Ovary (tissue), 9 donors: Measurements from ENCODE around the gene FOXP1. TPM values are rescaled to one million over a fixed set of nuclear protein-coding genes. Genes with fewer than 3 reads are reported as not detected.

Source experiments
- DNase-seq, 5 donors: peaks; one replicate each; pipeline ENCODE4 v3.0.0-alpha.2; 2019 to 2020
- H3K27ac ChIP-seq, 2 donors: fragments of 200-600 bp; one replicate each; pipeline versions ENCODE4 v1.5.1 to v1.8.0; 2019 to 2022
- H3K27me3 ChIP-seq: fragments of 200-600 bp; one replicate; pipeline ENCODE4 v1.8.0; 2022
- H3K36me3 ChIP-seq: fragments of 200-600 bp; sonication (generic); one replicate; pipeline ENCODE4 v1.5.1; 2019
- H3K4me1 ChIP-seq: one replicate; pipeline ENCODE4 v1.8.1; 2013; ENCODE audit warnings: mild to moderate bottlenecking, moderate library complexity; ENCODE audit not compliant: insufficient read depth
- H3K4me3 ChIP-seq: fragments of 200-600 bp; sonication (generic); one replicate; pipeline ENCODE4 v1.5.1; 2017
- H3K9me3 ChIP-seq, 2 donors: fragments of 200-600 bp in 1 of 2; sonication (generic) in 1 of 2; one replicate each; pipeline versions ENCODE4 v1.5.1 to v1.8.1; 2013 to 2019; ENCODE audit warnings: mild to moderate bottlenecking in 1 of 2, moderate library complexity in 1 of 2
- CTCF ChIP-seq, 3 donors: fragments of 450-650 bp in 2 of 3; fragments of 200-600 bp in 1 of 3; IDR thresholded peaks; one replicate each; pipeline versions ENCODE4 v1.5.1 to v1.8.0; 2016 to 2022; ENCODE audit warnings: antibody characterized with exemption in 3 of 3, mild to moderate bottlenecking in 1 of 3
- EP300 ChIP-seq: sonication (generic); formaldehyde crosslinking; IDR thresholded peaks from one replicate; pipeline ENCODE4 v1.6.1; 2017; ENCODE audit warnings: antibody characterized with exemption
- POLR2A ChIP-seq: fragments of 450-650 bp; IDR thresholded peaks from one replicate; pipeline ENCODE4 v1.6.1; 2017; ENCODE audit warnings: antibody characterized with exemption, mild to moderate bottlenecking, moderate library complexity
- WGBS, 3 donors: extraction: QIAGEN DNeasy Blood & Tissue Kit in 1 of 3; methylation state at CpG; one replicate each; pipeline versions ENCODE4 v1.1.5 to v1.1.7; 2013 to 2017; 5-methylcytosine and 5-hydroxymethylcytosine counted together
- intact Hi-C, 4 donors: fragments of 100-400 bp; cut with DNase I; formaldehyde crosslinking; loops; one replicate each; pipeline versions ENCODE4 v1.11.0 to v1.15.1; 2022 to 2023
- polyA plus RNA-seq, 2 donors: library from polyadenylated mRNA; stranded (reverse); fragments of 200-250 nt in 1 of 2; fragments of 350-450 nt in 1 of 2; fragmentation: Illumina TruSeq in 1 of 2; extraction: RNeasy Lipid Tissue Mini Kit (QIAGEN cat#74804) in 1 of 2; gene quantifications; one replicate each; pipeline ENCODE4 v1.2.3, GENCODE V29; 2013 to 2014
- total RNA-seq, 7 donors: library from RNA; depleted of rRNA in 2 of 7; stranded (reverse); fragments of >200 nt in 2 of 7; fragmentation: NEBNext Ultra II Directional in 3 of 7; extraction: Animal tissue kit (Norgen Biotek cat#: 25700) in 3 of 7; gene quantifications; one replicate each; pipeline versions ENCODE4 v1.1.0 to v1.2.4, GENCODE V29; 2016 to 2023
- donor health status: DM: no; HTN: no; CAD: no; lungs with moderate emphysema.
- donor health status: DM: no; HTN: no; CAD: no.
- donor health status: Bipolar disorder and iron deficiency.
- donor health status: DM: yes; HTN: yes; CAD: no.
- donor health status: DM: no; HTN: no; CAD: no.
- donor health status: DM: yes; HTN: yes; CAD: no.

Gene FOXP1
- total and polyA plus RNA-seq, 9 donors: 31.7 to 126 (median 114) TPM

GRCh38 chr3:71523628-71524027 is 59.9 kb downstream of the FOXP1 start:
- TF ChIP-seq POLR2A: no peak
- no peak for TF ChIP-seq EP300
- TF ChIP-seq CTCF (IDR thresholded peaks at IDR 0.05): no peak
- no peak overlapping the region for H3K27ac ChIP-seq
- no peaks in the 10 kb centered on the region for H3K27me3 ChIP-seq
- H3K4me3 ChIP-seq: no peak overlapping the region
- intact Hi-C loops: no loop called here
- H3K9me3 ChIP-seq: no peaks in the 10 kb centered on the region
- 77 to 88% (median 85%) methylated on average over 4 of the region's 4 CpGs for WGBS, 3 donors
- peaks cover 7% of the 10 kb centered on the region for H3K4me1 ChIP-seq
- no peak for DNase-seq
- H3K36me3 ChIP-seq: no peaks in the 10 kb centered on the region

- H3K4me3 ChIP-seq: no peak overlapping the region
- H3K27ac ChIP-seq: no peak overlapping the region
- intact Hi-C loops: no loop called here
- H3K36me3 ChIP-seq: no peaks in the 10 kb centered on the region
- DNase-seq: no peak
- TF ChIP-seq POLR2A (no peak), EP300 (no peak), CTCF (IDR thresholded peaks at IDR 0.05) (no peak)
- peaks cover 7% of the 10 kb centered on the region for H3K4me1 ChIP-seq
- 48 to 68% (median 55%) methylated on average over 7 of the region's 7 CpGs for WGBS, 3 donors
- no peaks in the 10 kb centered on the region for H3K27me3 ChIP-seq
- H3K9me3 ChIP-seq: no peaks in the 10 kb centered on the region
These were observed 61.3 kb downstream of the FOXP1 start for GRCh38 chr3:71521940-71522876.

- no peak for DNase-seq
- H3K4me3 ChIP-seq: no peak overlapping the region
- WGBS, 3 donors: 95 to 97% (median 97%) methylated on average over 4 of the region's 4 CpGs
- no peaks in the 10 kb centered on the region for H3K9me3 ChIP-seq
- intact Hi-C loops: no loop called here
- H3K27ac ChIP-seq: no peak overlapping the region
- peaks cover 7% of the 10 kb centered on the region for H3K4me1 ChIP-seq
- H3K36me3 ChIP-seq: no peaks in the 10 kb centered on the region
- TF ChIP-seq CTCF (IDR thresholded peaks at IDR 0.05): no peak
- no peak for TF ChIP-seq POLR2A
- no peak for TF ChIP-seq EP300
- no peaks in the 10 kb centered on the region for H3K27me3 ChIP-seq
These were observed 62.5 kb downstream of the FOXP1 start for GRCh38 chr3:71521021-71521352.

GRCh38 chr3:71520161-71521020 is 63.1 kb downstream of the FOXP1 start:
- Histone ChIP-seq H3K27ac (no peak overlapping the region), H3K4me3 (no peak overlapping the region), H3K4me1 (peaks cover 7% of the 10 kb centered on the region), H3K9me3 (no peaks in the 10 kb centered on the region), H3K36me3 (no peaks in the 10 kb centered on the region), H3K27me3 (no peaks in the 10 kb centered on the region)
- 91 to 95% (median 92%) methylated on average over 10 of the region's 10 CpGs for WGBS, 3 donors
- TF ChIP-seq POLR2A (no peak), EP300 (no peak), CTCF (IDR thresholded peaks at IDR 0.05) (no peak)
- intact Hi-C loops: no loop called here
- no peak for DNase-seq
